ENCODE results near the gene INPP5J. TPM values are rescaled to one million over a fixed set of nuclear protein-coding genes. Genes with fewer than 3 reads are reported as not detected.

Gene INPP5J
- total RNA-seq, 4 donors from 2014 or later = 1.4 to 4.2 (median 2.9) TPM

DNA sequence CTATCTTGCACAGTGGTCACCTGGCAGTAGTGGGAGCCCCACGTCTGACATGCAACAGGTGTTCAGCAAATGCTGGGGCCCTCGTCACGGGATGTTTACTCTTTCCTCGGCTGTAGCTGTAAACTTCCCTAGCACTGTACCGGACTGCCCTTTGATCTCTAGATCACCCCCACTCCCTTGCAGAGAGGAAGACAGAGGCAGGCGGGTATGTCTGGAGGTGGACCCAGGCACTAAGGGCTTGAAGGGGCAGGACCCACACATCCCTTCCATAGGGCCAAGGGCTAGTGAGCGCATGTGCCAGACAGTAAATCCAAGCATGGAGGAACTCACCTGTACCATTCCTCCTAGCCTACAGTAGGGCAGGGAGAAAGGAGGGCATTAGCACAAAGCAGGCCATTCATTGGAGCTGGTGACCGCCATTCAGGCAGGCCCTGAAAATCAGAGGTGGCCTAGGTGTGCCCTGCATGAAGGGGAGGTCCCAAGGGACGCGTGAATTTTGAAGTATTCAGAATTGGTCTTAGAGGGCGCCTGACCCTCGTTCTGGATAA lies 43.6 kb upstream of the INPP5J start:
- TF ChIP-seq, protein P1, sequence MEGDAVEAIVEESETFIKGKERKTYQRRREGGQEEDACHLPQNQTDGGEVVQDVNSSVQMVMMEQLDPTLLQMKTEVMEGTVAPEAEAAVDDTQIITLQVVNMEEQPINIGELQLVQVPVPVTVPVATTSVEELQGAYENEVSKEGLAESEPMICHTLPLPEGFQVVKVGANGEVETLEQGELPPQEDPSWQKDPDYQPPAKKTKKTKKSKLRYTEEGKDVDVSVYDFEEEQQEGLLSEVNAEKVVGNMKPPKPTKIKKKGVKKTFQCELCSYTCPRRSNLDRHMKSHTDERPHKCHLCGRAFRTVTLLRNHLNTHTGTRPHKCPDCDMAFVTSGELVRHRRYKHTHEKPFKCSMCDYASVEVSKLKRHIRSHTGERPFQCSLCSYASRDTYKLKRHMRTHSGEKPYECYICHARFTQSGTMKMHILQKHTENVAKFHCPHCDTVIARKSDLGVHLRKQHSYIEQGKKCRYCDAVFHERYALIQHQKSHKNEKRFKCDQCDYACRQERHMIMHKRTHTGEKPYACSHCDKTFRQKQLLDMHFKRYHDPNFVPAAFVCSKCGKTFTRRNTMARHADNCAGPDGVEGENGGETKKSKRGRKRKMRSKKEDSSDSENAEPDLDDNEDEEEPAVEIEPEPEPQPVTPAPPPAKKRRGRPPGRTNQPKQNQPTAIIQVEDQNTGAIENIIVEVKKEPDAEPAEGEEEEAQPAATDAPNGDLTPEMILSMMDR (IDR thresholded peaks at IDR 0.05) = no peak
- no peak for TF ChIP-seq POLR2A (IDR thresholded peaks at IDR 0.05)
- DNase-seq (ENCODE audit: low spot score in 2 of 2) = no peak
- H3K4me3 ChIP-seq (ENCODE audit: low read depth, poor library complexity, severe bottlenecking) = no peak overlapping the region
- WGBS, 2 donors = 90 to 91% methylated on average over 12 of the region's 12 CpGs
- intact Hi-C loops (cut with DNase I; ENCODE audit: low total_unique reads) = no loop called here

DNA sequence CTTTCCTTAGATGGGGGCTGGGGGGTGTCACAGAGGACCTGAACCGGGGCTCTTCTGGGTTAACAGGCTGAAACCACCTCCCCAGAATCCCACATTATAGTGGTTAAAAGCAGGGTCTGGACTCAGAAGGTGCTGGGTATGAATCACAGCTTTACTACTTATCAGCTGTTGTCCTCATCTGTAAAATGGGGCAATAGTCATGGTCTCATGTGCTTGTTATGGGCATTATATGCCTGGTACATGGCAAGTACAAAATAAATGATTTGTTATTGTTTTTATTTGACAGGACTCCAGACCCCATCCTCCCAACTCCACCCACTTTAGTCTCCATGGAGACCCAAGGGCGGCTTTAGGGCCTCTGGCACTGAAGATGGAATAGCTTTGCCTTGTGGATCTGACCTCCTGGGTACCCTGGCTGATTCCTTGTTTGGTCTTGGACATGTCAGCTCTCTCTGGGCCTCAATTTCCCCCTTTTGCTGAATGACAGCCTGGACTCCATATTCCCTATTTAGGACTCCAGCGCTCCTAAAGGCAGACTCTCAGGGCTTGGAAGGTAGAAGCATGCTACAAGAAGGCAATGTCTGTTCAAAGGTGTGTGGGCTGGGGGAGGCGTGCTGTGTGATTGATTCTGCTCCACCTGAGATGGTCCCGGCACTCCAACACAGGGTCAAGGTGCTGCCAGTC lies 42.5 kb upstream of the INPP5J start:
- TF ChIP-seq, protein P1 (IDR thresholded peaks at IDR 0.05) = no peak
- TF ChIP-seq POLR2A (IDR thresholded peaks at IDR 0.05) = no peak
- no peak for DNase-seq (ENCODE audit: low spot score in 2 of 2)
- intact Hi-C loops (cut with DNase I; ENCODE audit: low total_unique reads) = no loop called here
- WGBS, 2 donors = 29 to 34% methylated on average over 5 of the region's 5 CpGs
- no peak overlapping the region for H3K4me3 ChIP-seq (ENCODE audit: low read depth, poor library complexity, severe bottlenecking)

GRCh38 chr22:31080848-31081649 lies 41.7 kb upstream of the INPP5J start, which contains the start of gene SMTN:
TSS of gene SMTN (plus strand) at chr22:31081318. CDS start at chr22:31083259, 1,941 bp downstream.
- peak; percentile 91 to 99 for DNase-seq (ENCODE audit: low spot score in 2 of 2)
- 0% methylated on average over 22 to 55 of the region's 63 CpGs for WGBS, 2 donors

DNA sequence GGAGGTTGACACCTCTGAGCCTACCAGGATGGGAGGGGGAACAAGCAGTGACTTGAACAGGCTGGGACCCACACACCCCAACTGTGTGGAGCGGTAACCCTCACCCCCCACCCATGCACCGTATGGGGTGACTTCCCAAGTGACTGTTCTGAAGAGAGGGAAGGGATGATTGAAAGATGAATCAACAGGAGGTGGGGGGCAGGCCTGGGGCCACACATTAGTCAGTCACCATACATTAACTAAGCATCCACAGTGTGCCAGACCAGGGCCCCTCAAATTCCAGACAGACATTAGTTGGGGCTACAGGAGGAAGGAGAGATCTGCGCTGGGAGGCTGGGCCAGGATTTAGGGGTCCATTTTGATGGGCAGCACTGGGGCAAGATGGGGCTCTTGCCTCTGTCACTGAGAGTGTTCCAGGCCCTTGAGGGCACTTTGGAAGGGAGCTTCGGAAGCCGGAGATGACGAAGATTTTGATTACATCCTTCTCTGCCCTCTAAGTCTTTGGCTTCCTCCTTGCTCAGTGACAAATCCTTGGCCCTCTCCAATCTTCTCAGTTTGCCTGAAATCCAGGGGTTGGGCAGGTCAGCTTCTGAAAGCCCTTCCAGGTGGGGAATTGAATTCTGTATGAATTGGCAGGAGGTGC lies 40.7 kb upstream of the INPP5J start:
- no peak for TF ChIP-seq POLR2A (IDR thresholded peaks at IDR 0.05)
- TF ChIP-seq, protein P1 (IDR thresholded peaks at IDR 0.05) = no peak
- intact Hi-C loops (cut with DNase I; ENCODE audit: low total_unique reads) = no loop called here
- 12 to 29% methylated on average over 6 of the region's 6 CpGs for WGBS, 2 donors
- DNase-seq (ENCODE audit: low spot score in 2 of 2) = peak in 1 of 2 donors; percentile 86
- peak overlapping the region; percentile 41 for H3K4me3 ChIP-seq (ENCODE audit: low read depth, poor library complexity, severe bottlenecking)

More at GRCh38 chr22:31080848-31081649, 41.7 kb upstream of the INPP5J start, which contains the start of gene SMTN:
- peak within 1 kb of the TSS; percentile 41 for H3K4me3 ChIP-seq (ENCODE audit: low read depth, poor library complexity, severe bottlenecking)
- intact Hi-C loops (cut with DNase I; ENCODE audit: low total_unique reads) = no loop called here
- TF ChIP-seq, protein P1 (IDR thresholded peaks at IDR 0.05) = no peak
- peak in 1 of 2 donors; percentile 84 for TF ChIP-seq POLR2A (IDR thresholded peaks at IDR 0.05)

DNA sequence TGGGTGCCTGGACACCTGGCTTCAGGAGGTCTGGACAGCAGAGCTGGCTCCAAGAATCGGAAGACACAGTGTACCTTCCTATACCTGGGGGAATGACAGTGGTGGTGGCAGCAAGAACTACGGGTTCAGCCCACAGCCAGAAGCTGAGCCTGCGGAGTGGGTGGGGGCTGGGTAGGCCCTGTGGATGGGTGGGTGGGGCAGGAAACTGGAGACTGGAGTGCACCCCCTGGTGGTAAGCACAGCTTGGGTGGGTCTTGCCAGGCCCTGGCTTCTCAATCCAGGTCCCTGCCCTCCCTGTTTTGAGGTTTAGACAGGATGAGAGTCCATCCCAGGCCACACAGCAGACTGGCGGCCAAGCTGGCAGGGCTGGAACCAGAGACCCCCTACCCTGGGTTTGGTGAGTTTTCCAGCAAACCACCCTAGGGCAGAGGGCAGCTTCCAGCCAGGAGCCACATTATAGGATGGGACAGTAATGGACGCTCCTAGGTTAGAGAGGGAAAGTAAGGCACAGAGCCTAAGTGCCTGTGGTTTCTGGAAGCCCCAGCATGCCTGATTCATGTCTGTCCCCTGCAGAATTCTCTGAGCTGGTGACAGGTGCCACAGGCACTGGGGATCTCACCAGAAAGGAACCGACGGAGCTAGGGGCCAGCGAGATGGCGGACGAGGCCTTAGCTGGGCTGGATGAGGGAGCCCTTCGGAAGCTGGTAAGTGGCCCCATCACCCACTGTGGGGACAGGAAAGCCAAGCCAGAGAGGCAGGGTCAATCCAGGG lies 40.0 kb upstream of the INPP5J start:
- peak; percentile 42 to 93 for DNase-seq (ENCODE audit: low spot score in 2 of 2)
- TF ChIP-seq POLR2A (IDR thresholded peaks at IDR 0.05) = no peak
- TF ChIP-seq, protein P1 (IDR thresholded peaks at IDR 0.05) = no peak
- WGBS, 2 donors = 65 to 69% methylated on average over 11 of the region's 11 CpGs
- H3K4me3 ChIP-seq (ENCODE audit: low read depth, poor library complexity, severe bottlenecking) = no peak overlapping the region
- intact Hi-C loops (cut with DNase I; ENCODE audit: low total_unique reads) = no loop called here
